PC-3 (cell line): Measurements from ENCODE around the gene ERRFI1. TPM values are rescaled to one million over a fixed set of nuclear protein-coding genes. Genes with fewer than 3 reads are reported as not detected.

Experiments
- ATAC-seq: fragments of 200-7000 bp; cut with Tn5 transposase; 2 replicates; pipeline ENCODE4 v1.9.1; 2020; ENCODE audit warnings: mild to moderate bottlenecking, moderate library complexity
- BruUV-seq: library from RNA; stranded (reverse); fragments of 400-500 nt; replicated peaks from 2 replicates; lab custom pipeline; 2021; lab: Mats Ljungman, UMichigan
- CTCF ChIA-PET: fragments of 300-600 bp; sonication (Branson Sonifier 250); formaldehyde crosslinking; loops from one replicate; lab custom pipeline; 2022; ENCODE audit warnings: antibody characterized with exemption; lab: Charles Lee
- POLR2A ChIA-PET: fragments of 300-600 bp; sonication (Branson Sonifier 250); formaldehyde crosslinking; loops from one replicate; lab custom pipeline; 2022; ENCODE audit warnings: antibody characterized with exemption; ENCODE audit not compliant: unreplicated experiment; lab: Charles Lee
- DNase-seq: peaks from one replicate; pipeline ENCODE4 v3.0.0-alpha.2; 2015
- H2AFZ ChIP-seq: fragments of 300-600 bp; sonication (generic); 2 replicates; pipeline ENCODE4 v1.6.0; 2016; ENCODE audit warnings: antibody characterized with exemption, low read length
- H3F3A ChIP-seq: fragments of 300-600 bp; sonication (generic); one replicate; pipeline ENCODE4 v1.6.0; 2017; ENCODE audit warnings: antibody characterized with exemption, low read length, control low read depth, mild to moderate bottlenecking; ENCODE audit not compliant: unreplicated experiment
- H3K27ac ChIP-seq: fragments of 300-600 bp; sonication (generic); 2 replicates; pipeline ENCODE4 v1.5.1; 2016; ENCODE audit warnings: mild to moderate bottlenecking, low read length
- H3K27me3 ChIP-seq: fragments of 300-600 bp; sonication (generic); 2 replicates; pipeline ENCODE4 v1.6.1; 2016; ENCODE audit warnings: low read length, mixed read lengths
- H3K36me3 ChIP-seq: fragments of 300-600 bp; sonication (generic); 2 replicates; pipeline ENCODE4 v1.6.1; 2016; ENCODE audit warnings: low read depth, mixed run types, low read length, mixed read lengths
- H3K4me1 ChIP-seq: fragments of 300-600 bp; sonication (generic); 2 replicates; pipeline ENCODE4 v1.5.1; 2016; ENCODE audit warnings: low read length; ENCODE audit not compliant: insufficient read depth
- H3K4me2 ChIP-seq: fragments of 300-600 bp; sonication (generic); 2 replicates; pipeline ENCODE4 v1.6.0; 2016; ENCODE audit warnings: low read length
- H3K4me3 ChIP-seq: fragments of 300-600 bp; sonication (generic); 2 replicates; pipeline ENCODE4 v1.5.1; 2016; ENCODE audit warnings: mild to moderate bottlenecking, low read length, mixed read lengths
- H3K79me2 ChIP-seq: fragments of 300-600 bp; sonication (generic); 2 replicates; pipeline ENCODE4 v1.6.1; 2017; ENCODE audit warnings: low read length, mixed read lengths
- H3K9ac ChIP-seq: fragments of 300-600 bp; sonication (generic); 2 replicates; pipeline ENCODE4 v1.6.0; 2016; ENCODE audit warnings: mild to moderate bottlenecking, low read length
- H3K9me2 ChIP-seq: fragments of 300-600 bp; sonication (generic); replicated peaks from 2 replicates; pipeline ENCODE4 v1.6.1; 2016; ENCODE audit warnings: mixed run types, low read length, mixed read lengths
- H3K9me3 ChIP-seq: fragments of 300-600 bp; sonication (generic); 2 replicates; pipeline ENCODE4 v1.6.1; 2016; ENCODE audit warnings: low read length, mixed read lengths
- H4K20me1 ChIP-seq: fragments of 300-600 bp; sonication (generic); 2 replicates; pipeline ENCODE4 v1.6.1; 2016; ENCODE audit warnings: low read length, mixed read lengths
- EZH2 ChIP-seq: fragments of 300-600 bp; sonication (generic); IDR thresholded peaks from one replicate; pipeline ENCODE4 v1.6.1; 2017; ENCODE audit warnings: antibody characterized with exemption, mild to moderate bottlenecking, low read length; ENCODE audit not compliant: unreplicated experiment
- EZH2phosphoT487 ChIP-seq: fragments of 300-600 bp; sonication (generic); IDR thresholded peaks from 2 replicates; pipeline ENCODE4 v1.6.1; 2018; ENCODE audit warnings: mild to moderate bottlenecking, antibody characterized with exemption, low read length, borderline replicate concordance
- intact Hi-C: fragments of 100-400 bp; cut with micrococcal nuclease; formaldehyde crosslinking; loops from 2 replicates; pipeline ENCODE4 v1.9.0; 2023
- total RNA-seq: library from RNA; depleted of rRNA; stranded (reverse); fragments of >200 nt; gene quantifications from 2 replicates; pipeline ENCODE4 v1.2.3, GENCODE V29; 2014
- TF ChIP-seq, protein P1 (sequence below): fragments of 300-600 bp; sonication (generic); conservative IDR thresholded peaks from 2 replicates; pipeline ENCODE4 v1.5.1; 2017; ENCODE audit warnings: antibody characterized with exemption, low read depth, mild to moderate bottlenecking, low read length

ERRFI1 gene
- total RNA-seq, 1 experiment from 2014 or later, result 218 TPM

- BruUV-seq, result no TSS peak
- Histone ChIP-seq H3K9me3 (no peaks in the 10 kb centered on the region), H3K4me3 (peak overlapping the region; percentile 98), H3K36me3 (peaks cover 58% of the 10 kb centered on the region), H3K27ac (peak overlapping the region; percentile 1; the same call in 1 of the 2 replicates), H3K9ac (peak overlapping the region; percentile 90), H4K20me1 (peaks cover 78% of the 10 kb centered on the region), H3K9me2 (no peaks in the 10 kb centered on the region), H3K27me3 (no peaks in the 10 kb centered on the region), H3K4me1 (peaks cover 75% of the 10 kb centered on the region), H3F3A (peaks cover 14% of the 10 kb centered on the region), H2AFZ (no peak overlapping the region), H3K4me2 (peak overlapping the region; percentile 98), H3K79me2 (peaks cover 93% of the 10 kb centered on the region)
- CTCF ChIA-PET, result interaction anchor here (0.6 kb wide), 1 partner anchor 326 kb away, joined by 8 read pairs; no protein-coding TSS in a partner anchor
- DNase-seq (no peak), ATAC-seq (no peak)
- POLR2A ChIA-PET, result interaction anchor here (0.5 to 0.7 kb wide), 2 partner anchors 75 to 237 kb away, joined by 3 to 5 read pairs; no protein-coding TSS in a partner anchor
- TF ChIP-seq, protein P1, sequence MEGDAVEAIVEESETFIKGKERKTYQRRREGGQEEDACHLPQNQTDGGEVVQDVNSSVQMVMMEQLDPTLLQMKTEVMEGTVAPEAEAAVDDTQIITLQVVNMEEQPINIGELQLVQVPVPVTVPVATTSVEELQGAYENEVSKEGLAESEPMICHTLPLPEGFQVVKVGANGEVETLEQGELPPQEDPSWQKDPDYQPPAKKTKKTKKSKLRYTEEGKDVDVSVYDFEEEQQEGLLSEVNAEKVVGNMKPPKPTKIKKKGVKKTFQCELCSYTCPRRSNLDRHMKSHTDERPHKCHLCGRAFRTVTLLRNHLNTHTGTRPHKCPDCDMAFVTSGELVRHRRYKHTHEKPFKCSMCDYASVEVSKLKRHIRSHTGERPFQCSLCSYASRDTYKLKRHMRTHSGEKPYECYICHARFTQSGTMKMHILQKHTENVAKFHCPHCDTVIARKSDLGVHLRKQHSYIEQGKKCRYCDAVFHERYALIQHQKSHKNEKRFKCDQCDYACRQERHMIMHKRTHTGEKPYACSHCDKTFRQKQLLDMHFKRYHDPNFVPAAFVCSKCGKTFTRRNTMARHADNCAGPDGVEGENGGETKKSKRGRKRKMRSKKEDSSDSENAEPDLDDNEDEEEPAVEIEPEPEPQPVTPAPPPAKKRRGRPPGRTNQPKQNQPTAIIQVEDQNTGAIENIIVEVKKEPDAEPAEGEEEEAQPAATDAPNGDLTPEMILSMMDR, result no peak
- TF ChIP-seq EZH2phosphoT487 (no peak), EZH2 (no peak)
- intact Hi-C loops, result no loop called here
These were observed 3.5 kb downstream of the ERRFI1 start for GRCh38 chr1:8022395-8023286.

- peak overlapping the region; percentile 98 for H3K4me2 ChIP-seq
- H4K20me1 ChIP-seq, result peaks cover 87% of the 10 kb centered on the region
- peak overlapping the region; percentile 98 for H3K4me3 ChIP-seq
- H3K9me3 ChIP-seq, result no peaks in the 10 kb centered on the region
- ChIA-PET POLR2A (no interaction called here), CTCF (no interaction called here)
- peaks cover 97% of the 10 kb centered on the region for H3K79me2 ChIP-seq
- H3F3A ChIP-seq, result peaks cover 17% of the 10 kb centered on the region
- no peak for DNase-seq
- TF ChIP-seq EZH2 (no peak), EZH2phosphoT487 (no peak)
- TF ChIP-seq, protein P1, result no peak
- BruUV-seq, result no TSS peak
- H2AFZ ChIP-seq, result no peak overlapping the region
- 0 out of 2 replicates have a peak overlapping the region, but pooled peaks have one; percentile 9 for H3K27ac ChIP-seq
- intact Hi-C loops, result no loop called here
- H3K9ac ChIP-seq, result peak overlapping the region; percentile 90; the same call in 1 of the 2 replicates
- H3K4me1 ChIP-seq, result peaks cover 75% of the 10 kb centered on the region
- H3K27me3 ChIP-seq, result no peaks in the 10 kb centered on the region
- no peak for ATAC-seq
- H3K36me3 ChIP-seq, result peaks cover 58% of the 10 kb centered on the region
- H3K9me2 ChIP-seq, result no peaks in the 10 kb centered on the region
These were observed 4.3 kb downstream of the ERRFI1 start for GRCh38 chr1:8021676-8022266.
